Spinal cord (tissue), 10 donors: ENCODE results near the gene MYO7A. TPM values are rescaled to one million over a fixed set of nuclear protein-coding genes. Genes with fewer than 3 reads are reported as not detected.

Experiments
- DNase-seq, 6 donors: peaks; one replicate each; pipeline versions ENCODE4 v3.0.0 to v3.0.0-alpha.2; 2013 to 2015; ENCODE audit warnings: low spot score in 6 of 6, low read depth in 4 of 6
- H3K27ac ChIP-seq: one replicate; pipeline ENCODE4 v1.5.1; 2013; ENCODE audit warnings: low read depth, low read length, control low read depth
- H3K27me3 ChIP-seq: one replicate; pipeline ENCODE4 v1.6.1; 2013; ENCODE audit warnings: low read length; ENCODE audit not compliant: control insufficient read depth, insufficient read depth
- H3K36me3 ChIP-seq: one replicate; pipeline ENCODE4 v1.6.1; 2013; ENCODE audit warnings: low read length; ENCODE audit not compliant: control insufficient read depth, insufficient read depth
- H3K4me1 ChIP-seq: one replicate; pipeline ENCODE4 v1.6.1; 2013; ENCODE audit warnings: low read length; ENCODE audit not compliant: control insufficient read depth, insufficient read depth
- H3K4me3 ChIP-seq: one replicate; pipeline ENCODE4 v1.5.1; 2013; ENCODE audit warnings: low read depth, low read length, control low read depth
- H3K9me3 ChIP-seq: one replicate; pipeline ENCODE4 v1.6.1; 2013; ENCODE audit warnings: low read length; ENCODE audit not compliant: control insufficient read depth, insufficient read depth
- WGBS: methylation state at CpG from one replicate; pipeline ENCODE4 v1.1.5; 2013; ENCODE audit warnings: missing lambda C conversion rate; ENCODE audit not compliant: insufficient coverage; 5-methylcytosine and 5-hydroxymethylcytosine counted together
- polyA plus RNA-seq, 2 donors: library from polyadenylated mRNA; unstranded; fragments of 120-200 nt; gene quantifications; one replicate each; pipeline ENCODE4 v1.2.1, GENCODE V29; 2013; ENCODE audit not compliant: insufficient read length in 2 of 2
- total RNA-seq, 2 donors: library from RNA; depleted of rRNA in 1 of 2; stranded (reverse); fragments of 120-200 nt in 1 of 2; fragments of >200 nt in 1 of 2; gene quantifications; one replicate each; pipeline versions ENCODE4 v1.2.3 to v1.2.4, GENCODE V29; 2013 to 2014
- donor health status: healthy.

MYO7A gene
- total and polyA plus RNA-seq, 4 donors: 3.0 to 6.0 (median 4.2) TPM

DNA sequence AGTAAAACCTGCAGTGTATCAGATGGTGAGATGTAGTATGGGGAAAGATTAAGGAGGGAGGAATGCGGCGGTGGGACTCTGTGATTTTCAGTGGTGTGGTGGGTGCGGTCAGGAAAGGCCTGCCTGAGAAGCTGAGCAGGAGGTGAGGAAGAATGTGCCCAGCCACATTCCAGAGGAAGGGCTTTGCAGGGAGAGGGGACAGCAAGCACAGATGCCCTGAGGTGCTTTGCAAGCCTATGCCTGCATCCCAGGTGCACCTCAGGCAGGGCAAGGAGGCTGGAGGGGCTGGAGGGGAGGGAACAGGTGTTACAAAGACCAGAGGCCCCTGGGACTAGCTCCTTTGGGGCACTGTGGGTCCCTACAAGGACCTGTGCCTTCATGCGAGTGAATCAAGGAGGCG, 42.1 kb downstream of the MYO7A start:
- Histone ChIP-seq H3K27ac (no peak overlapping the region), H3K36me3 (peaks cover 3% of the 10 kb centered on the region), H3K4me3 (no peak overlapping the region), H3K9me3 (no peaks in the 10 kb centered on the region), H3K27me3 (peaks cover 3% of the 10 kb centered on the region), H3K4me1 (peaks cover 34% of the 10 kb centered on the region)
- DNase-seq: no peak
- 98% methylated on average over 5 of the region's 5 CpGs for WGBS

DNA sequence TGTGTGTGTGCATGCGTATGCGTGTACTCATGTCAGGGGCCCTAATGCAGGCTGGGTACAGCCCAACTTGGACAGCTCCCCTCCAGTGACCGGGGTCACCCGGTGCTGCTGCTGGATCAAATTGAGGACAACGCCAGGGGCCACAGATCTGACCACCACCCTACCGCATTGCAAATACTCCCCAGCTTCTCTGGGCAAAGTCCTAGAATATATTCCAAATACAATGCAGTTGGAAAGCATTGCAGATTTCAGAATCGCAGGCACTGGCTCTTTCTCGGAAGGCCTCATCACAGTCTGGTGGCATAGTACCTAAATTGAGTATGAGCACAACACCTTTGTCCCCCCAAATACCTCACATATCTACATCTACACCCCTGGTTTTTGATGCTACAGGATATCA, 43.2 kb downstream of the MYO7A start:
- no peak for DNase-seq
- Histone ChIP-seq H3K4me3 (no peak overlapping the region), H3K27ac (no peak overlapping the region), H3K36me3 (peaks cover 3% of the 10 kb centered on the region), H3K27me3 (peaks cover 3% of the 10 kb centered on the region), H3K9me3 (no peaks in the 10 kb centered on the region), H3K4me1 (peaks cover 44% of the 10 kb centered on the region)
- WGBS: 94% methylated on average over 6 of the region's 8 CpGs

DNA sequence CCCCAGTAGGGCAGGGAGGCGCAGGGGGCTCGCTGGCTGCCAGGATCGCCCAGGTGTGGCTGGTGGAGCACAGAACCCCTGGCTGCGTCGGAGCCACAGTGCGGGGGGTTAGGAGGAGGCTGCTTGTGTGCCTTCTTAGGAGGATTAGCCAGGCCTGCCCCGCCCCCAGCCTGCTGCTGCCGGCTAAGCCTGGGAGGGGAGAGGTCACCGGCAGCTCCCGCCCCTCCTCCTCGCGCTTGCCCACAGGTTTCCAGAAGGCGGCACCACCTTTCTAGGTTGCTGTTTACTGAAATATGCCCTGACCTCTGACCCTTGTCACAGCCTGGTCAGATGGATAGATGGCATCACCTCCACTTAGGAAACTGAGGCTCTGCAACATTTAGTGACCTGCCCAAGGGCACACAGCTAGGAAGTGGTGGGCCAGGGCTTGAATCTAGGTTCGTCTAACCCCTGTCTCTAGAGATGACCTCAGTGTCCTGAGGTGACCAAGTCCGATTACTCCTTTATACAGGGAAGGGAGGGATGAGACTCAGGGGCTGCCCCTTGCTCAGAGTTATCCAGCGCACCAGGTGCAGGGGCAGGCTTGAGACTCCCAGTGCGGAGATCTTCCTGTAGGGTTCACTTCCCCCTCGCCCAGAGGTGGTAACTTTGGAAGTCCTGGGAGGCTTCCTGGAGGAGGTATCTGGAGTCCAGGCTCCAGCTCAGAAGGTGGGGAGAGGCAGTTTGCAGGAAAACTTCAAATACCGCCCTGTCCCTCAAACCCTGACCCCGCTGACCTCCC, 44.0 kb downstream of the MYO7A start:
- no peak for DNase-seq
- no peak overlapping the region for H3K4me3 ChIP-seq
- H3K27ac ChIP-seq: no peak overlapping the region
- H3K9me3 ChIP-seq: no peaks in the 10 kb centered on the region
- peaks cover 3% of the 10 kb centered on the region for H3K36me3 ChIP-seq
- peaks cover 3% of the 10 kb centered on the region for H3K27me3 ChIP-seq
- H3K4me1 ChIP-seq: peaks cover 46% of the 10 kb centered on the region
- 55% methylated on average over 20 of the region's 20 CpGs for whole genome bisulfite sequencing

DNA sequence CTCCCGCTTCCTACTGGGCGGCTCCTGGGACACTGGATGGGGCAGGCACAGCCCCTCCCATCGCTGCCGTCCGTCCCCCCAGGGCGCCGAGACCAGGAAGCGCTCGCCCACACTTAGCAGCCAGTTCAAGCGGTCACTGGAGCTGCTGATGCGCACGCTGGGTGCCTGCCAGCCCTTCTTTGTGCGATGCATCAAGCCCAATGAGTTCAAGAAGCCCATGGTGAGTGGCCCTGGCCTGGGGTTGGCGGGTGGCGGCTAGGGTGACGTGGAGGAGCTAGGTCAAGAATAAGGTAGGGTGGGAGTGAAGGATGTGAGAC, 44.6 kb downstream of the MYO7A start:
- H3K4me1 ChIP-seq: peaks cover 46% of the 10 kb centered on the region
- peaks cover 3% of the 10 kb centered on the region for H3K36me3 ChIP-seq
- H3K4me3 ChIP-seq: no peak overlapping the region
- DNase-seq: peak in 1 of 6 donors; percentile 31
- no peak overlapping the region for H3K27ac ChIP-seq
- peaks cover 3% of the 10 kb centered on the region for H3K27me3 ChIP-seq
- 43% methylated on average over 13 of the region's 16 CpGs for WGBS
- no peaks in the 10 kb centered on the region for H3K9me3 ChIP-seq

DNA sequence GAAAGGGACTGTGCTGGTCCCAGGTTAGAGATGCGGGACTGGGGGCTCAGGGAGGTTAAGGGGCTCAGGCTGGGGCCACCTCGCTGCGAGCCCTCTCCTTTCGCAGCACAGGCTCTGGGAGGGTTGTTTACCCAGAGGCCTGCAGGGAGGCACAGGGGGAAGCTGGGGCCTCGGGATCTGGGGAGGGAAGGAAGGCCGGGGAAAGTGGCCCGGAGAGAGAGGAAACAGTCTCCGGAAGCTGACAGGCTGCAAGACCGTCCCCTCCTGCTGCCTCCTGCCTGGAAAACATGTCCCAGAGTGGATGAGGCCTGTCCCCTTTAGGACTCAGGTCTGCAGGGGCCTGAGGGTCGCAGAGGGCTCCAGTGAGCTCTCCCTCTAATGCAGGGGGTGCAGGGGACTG, 45.4 kb downstream of the MYO7A start:
- Histone ChIP-seq H3K36me3 (peaks cover 3% of the 10 kb centered on the region), H3K9me3 (no peaks in the 10 kb centered on the region), H3K27ac (no peak overlapping the region), H3K4me1 (peaks cover 46% of the 10 kb centered on the region), H3K27me3 (peaks cover 3% of the 10 kb centered on the region), H3K4me3 (no peak overlapping the region)
- no peak for DNase-seq
- 71% methylated on average over 10 of the region's 10 CpGs for WGBS

DNA sequence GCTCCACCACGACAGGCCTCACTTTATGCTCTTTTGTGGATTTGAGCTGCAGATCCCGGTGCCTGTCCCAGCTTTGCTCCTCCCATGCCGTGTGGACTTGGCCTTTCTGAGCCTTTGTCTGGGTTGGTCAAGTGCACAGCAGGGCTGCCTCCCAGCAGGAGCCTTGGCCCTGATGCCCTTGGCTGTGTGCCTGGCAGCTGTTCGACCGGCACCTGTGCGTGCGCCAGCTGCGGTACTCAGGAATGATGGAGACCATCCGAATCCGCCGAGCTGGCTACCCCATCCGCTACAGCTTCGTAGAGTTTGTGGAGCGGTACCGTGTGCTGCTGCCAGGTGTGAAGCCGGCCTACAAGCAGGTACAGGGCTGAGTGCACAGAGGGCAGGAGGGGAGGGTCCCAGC, 46.5 kb downstream of the MYO7A start:
- DNase-seq: no peak
- Histone ChIP-seq H3K27ac (no peak overlapping the region), H3K4me3 (no peak overlapping the region), H3K9me3 (no peaks in the 10 kb centered on the region), H3K36me3 (peaks cover 3% of the 10 kb centered on the region), H3K4me1 (peaks cover 56% of the 10 kb centered on the region), H3K27me3 (peaks cover 3% of the 10 kb centered on the region)
- 79% methylated on average over 16 of the region's 16 CpGs for WGBS

DNA sequence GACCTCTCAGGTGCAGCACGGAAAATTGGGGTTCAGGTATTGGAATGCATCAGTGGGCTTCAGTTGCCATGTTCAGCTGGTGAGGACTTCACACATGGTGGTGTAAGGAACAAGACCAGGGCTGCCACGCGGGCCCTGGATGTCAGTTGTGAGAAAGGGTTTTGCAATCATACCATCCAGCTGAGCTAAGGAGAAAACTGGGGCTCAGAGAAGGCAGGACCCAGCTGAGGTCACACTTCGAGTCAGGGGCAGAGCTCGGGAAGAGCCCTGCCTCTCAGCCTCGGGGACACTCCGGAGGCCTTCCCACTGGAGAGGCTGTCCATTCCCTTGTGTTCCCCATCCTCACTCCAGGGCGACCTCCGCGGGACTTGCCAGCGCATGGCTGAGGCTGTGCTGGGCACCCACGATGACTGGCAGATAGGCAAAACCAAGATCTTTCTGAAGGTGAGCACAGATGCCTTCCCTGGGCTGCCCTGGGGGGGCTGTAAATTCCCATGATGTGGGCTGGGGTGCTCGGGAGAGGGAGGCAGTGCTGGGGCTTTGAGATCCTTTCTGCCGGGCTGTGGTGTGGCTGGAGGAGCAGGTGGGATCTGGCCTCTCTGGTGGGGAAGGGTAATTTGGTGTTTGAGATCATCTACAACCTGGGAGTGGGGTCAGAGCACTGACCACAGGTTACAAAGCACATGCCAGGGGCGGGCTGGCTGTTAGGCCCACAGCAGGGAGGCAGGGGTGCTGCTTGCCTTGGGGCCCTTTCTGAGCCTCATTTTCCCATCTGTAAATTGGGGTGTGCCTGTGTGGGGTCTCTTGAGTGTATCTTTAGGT, 47.2 kb downstream of the MYO7A start:
- H3K36me3 ChIP-seq: peaks cover 3% of the 10 kb centered on the region
- H3K27ac ChIP-seq: no peak overlapping the region
- DNase-seq: no peak
- H3K9me3 ChIP-seq: no peaks in the 10 kb centered on the region
- H3K4me3 ChIP-seq: no peak overlapping the region
- H3K27me3 ChIP-seq: peaks cover 3% of the 10 kb centered on the region
- peaks cover 59% of the 10 kb centered on the region for H3K4me1 ChIP-seq
- 83% methylated on average over 15 of the region's 15 CpGs for WGBS

DNA sequence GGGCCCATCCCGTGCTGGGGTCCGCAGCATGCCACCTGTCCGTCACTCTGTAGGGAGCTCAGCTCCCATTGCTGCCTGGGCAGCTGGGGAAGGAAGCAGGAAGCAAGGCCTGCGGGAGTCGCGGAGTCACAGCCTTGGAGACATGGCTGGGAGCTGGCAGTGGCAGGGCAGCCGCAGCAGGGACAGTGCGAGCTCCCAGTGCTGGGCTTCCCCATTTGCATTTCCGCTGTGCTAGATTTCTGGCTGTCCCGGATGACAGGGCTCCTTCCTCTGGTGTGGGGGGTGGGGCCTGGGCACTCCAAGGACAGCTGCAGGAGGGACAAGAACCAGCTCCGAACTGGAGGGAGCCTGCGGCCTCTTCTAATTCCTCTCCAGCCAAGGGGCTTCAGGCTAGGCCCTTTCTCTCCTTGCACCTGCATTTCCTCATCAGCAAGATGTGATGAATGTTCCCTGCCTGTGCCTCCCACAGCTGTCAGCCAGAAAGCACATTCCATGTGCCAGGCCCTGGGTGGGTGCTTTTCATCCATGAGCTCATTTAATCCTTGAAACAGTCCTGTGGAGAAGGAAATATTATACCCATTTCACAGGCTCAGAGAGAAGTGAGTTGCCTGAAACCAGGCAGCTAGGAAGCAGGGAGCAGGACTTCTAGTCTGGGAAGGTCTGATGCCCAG, 48.0 kb downstream of the MYO7A start:
- peaks cover 3% of the 10 kb centered on the region for H3K27me3 ChIP-seq
- H3K4me1 ChIP-seq: peaks cover 59% of the 10 kb centered on the region
- H3K36me3 ChIP-seq: peaks cover 3% of the 10 kb centered on the region
- no peak overlapping the region for H3K4me3 ChIP-seq
- no peaks in the 10 kb centered on the region for H3K9me3 ChIP-seq
- WGBS: 40% methylated on average over 11 of the region's 12 CpGs
- no peak overlapping the region for H3K27ac ChIP-seq
- DNase-seq: peak in 1 of 6 donors; percentile 26

DNA sequence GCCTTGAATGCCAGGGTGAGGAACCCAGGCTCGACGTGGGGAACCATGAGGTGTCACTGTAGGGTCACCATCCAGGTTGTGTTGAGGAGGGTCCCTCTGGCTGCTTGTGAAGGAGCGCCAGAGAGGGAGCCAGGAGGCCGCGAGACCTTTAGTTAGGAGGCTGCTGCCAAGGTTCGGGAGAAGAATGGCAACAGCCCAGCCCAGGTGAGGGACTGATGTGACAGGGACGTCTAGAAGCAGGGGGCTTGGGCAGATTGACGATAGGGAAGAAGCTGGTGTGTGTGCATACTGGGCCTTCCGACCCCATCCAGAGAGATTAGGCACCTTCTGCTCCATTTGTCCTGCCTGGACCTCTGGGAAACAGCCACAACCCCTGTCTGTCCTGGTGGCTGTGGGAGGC, 49.0 kb downstream of the MYO7A start:
- Histone ChIP-seq H3K9me3 (no peaks in the 10 kb centered on the region), H3K27ac (no peak overlapping the region), H3K4me3 (no peak overlapping the region), H3K36me3 (peaks cover 5% of the 10 kb centered on the region), H3K27me3 (peaks cover 3% of the 10 kb centered on the region), H3K4me1 (peaks cover 56% of the 10 kb centered on the region)
- 90% methylated on average over 9 of the region's 9 CpGs for WGBS
- DNase-seq: no peak
